GM19240 (cell line): ENCODE data around the gene LMBR1.
A peak's percentile ranks its signal among the peaks of the same experiment; 100 is the strongest.
"Not testable (repeated sequence)": the region's sequence is repeated elsewhere in the genome, so short reads cannot be mapped to it uniquely, and the experiment has no call there.

ENCODE experiments used
- DNase-seq: peaks from one replicate; pipeline ENCODE4 v3.0.0; 2011; ENCODE audit warnings: low spot score; ENCODE audit not compliant: insufficient read length

LMBR1 gene

DNA sequence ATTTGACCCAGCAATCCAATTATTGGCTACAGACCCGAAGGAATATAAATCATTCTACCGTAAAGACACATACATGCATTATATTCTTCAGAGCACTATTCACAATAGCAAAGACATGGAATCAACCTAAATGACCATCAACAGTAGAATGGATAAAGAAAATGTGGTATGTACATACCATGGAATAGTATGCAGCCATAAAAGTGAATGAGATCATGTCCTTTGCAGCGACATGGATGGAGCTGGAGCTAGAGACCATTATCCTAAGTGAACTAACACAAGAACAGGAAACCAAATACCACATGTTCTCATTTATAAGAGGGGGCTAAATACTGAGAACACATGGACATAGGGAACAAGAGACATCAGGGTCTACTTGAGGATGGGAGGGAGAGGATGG lies 44.0 kb downstream of the LMBR1 start:
- no peak for DNase-seq

GRCh38 chr7:156845379-156846101 lies 47.4 kb downstream of the LMBR1 start:
- no peak for DNase-seq

- not testable (repeated sequence) for DNase-seq
These were observed 49.4 kb downstream of the LMBR1 start for GRCh38 chr7:156843582-156843981.

- DNase-seq = no peak
These were observed 49.8 kb downstream of the LMBR1 start for GRCh38 chr7:156843157-156843556.

DNA sequence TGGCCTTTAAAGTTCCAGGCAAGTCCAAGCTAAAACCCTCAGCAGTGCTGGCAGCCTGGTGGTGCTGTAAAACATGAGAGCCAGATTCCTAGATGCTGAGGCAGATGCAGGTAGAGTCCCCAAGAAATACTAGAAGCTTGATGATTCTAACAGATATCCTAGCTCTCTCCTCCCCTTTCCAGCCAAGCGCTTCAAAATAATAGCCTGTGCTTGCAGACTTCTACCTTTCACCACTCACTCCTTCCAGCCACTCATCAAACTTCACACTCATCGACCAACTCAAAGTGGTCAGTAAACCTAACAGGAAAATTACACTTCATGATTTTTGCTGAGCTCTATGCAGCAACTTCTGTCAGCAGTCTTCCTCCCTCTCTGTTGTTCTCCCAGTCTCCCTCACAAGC lies 50.2 kb downstream of the LMBR1 start:
- DNase-seq = no peak

DNA sequence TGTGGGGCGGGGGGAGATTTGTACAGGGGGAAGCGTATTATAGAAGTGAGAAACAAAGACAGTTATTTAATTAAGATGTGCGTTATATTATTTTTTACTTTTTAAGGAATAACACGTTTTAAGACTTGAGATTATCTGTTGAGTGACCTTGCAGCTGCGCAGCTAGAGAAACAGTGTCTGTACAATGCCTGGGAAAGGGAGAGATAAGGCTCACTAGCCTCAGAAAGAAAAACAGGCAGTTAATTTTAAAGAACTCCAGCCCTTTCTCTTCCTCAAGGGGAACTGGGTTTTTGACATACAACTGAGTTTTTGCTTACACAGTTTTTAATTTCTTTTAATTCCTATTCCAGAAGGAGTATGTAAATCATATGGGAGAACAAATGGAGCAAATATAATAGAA lies 50.7 kb downstream of the LMBR1 start:
- no peak for DNase-seq

- no peak for DNase-seq
These were observed 51.5 kb downstream of the LMBR1 start for GRCh38 chr7:156841497-156841896.

GRCh38 chr7:156840134-156840533 lies 52.8 kb downstream of the LMBR1 start:
- DNase-seq = no peak

DNA sequence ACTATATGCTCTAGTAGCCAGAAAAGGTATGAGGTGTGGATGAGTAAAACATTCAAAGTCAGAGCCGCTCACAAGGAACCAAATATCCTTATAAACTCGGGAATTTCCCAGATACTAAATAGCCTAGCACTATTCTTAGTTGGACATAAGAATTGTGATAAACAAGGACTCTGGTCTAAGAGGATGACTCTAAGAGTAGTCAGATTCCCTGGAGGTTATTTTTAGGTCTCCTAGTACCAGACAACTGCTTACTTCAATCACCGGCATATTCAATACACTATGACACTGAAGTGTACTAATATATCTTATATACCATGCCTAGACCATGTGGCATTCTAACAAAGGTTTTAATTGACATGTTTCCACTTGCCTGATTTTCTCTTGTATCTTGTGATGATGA lies 56.5 kb downstream of the LMBR1 start:
- DNase-seq = no peak

DNA sequence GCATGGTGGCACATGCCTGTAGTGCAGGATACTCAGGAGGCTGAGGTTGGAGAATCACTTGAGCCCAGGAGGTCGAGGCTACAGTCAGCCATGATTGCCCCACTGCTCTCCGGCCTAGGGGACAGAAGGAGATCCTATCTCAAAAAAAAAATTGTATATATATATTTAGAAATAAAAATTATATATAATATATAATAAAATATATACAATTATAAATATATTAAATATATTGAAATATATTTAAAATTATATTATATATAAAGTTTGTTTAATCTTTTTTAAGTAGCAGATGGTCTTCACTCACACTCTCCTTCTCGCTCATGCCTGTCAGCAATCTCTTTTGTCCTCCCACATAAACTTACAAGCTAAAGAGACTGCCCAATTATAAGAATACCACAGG lies 58.5 kb downstream of the LMBR1 start:
- no peak for DNase-seq

DNA sequence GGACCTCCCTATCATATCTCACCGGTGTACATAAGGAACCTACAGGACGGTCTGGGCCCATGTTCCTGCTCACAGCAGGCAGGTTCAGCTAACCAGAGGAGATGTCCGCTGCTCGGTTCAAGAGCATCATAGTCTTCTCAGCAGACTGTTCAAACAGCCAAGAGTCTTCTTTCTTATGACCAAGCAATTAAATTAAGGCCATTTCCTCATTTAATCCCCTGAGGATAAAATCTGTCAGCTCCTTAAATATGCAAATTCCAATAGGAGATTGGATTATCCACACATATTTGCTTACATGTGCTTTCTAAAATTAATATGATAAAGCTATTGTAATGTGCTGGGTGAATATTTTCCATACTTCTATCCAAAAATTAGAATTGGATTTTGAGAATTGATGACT lies 59.7 kb downstream of the LMBR1 start:
- DNase-seq = no peak

DNA sequence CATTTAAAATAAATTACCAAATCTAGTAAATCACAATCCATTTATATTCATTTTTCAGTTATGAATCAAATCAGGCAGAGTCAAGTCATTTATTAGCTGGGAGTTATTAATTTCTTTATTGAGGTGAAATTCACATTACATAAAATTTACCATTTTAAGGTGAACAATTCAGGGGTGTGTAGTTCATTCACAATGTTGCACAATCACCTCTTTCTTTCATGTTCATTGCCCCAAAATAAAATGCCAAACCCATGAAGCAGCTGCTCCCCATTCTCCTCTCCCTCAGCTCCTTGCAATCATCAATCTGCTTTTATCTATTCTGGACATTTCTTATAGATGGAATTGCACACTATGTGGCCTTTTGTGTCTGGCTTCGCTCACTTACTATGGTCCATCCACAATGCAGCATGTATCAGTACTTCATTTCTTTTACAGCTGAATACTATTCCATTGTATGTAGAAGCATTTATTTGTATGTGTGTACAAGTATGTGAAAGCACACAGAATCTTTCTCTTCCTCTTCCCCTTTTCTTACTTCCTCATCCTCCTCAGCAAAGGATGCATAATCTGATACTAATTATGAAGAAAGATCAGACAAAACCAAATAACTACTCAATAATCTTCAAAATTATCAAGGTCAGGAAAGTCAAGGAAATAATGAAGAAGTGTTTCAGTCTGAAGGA lies 60.6 kb downstream of the LMBR1 start:
- DNase-seq = no peak

DNA sequence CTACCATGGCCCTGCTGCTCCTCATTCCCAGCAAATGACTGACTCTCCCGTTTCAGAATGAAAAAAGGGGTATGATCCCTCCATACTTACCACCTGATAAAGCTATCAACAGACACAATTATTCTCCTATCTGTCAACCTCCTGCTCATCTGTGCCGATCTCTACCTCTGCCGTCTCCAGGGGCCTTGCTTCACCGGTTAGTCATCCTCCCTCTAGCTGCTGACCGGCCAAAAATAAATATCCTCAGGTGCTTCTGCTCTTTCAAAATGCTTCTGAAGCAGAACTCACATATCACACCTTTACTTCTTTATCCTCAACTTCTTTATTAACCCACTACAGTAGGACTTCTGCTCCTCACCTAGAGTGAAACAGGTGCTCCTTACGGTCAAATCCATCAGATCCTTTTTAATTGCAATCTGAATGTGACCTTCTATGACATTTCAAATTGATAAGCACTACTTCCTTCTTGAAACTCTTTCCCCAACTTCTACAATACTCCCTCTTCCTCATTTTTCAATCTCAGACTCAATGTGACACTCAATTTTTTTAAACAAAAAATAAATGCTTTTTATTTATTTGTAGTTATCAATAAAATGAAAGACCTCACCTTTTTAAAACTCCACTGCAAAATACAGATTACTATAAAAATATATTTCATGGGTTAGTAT lies 63.2 kb downstream of the LMBR1 start:
- no peak for DNase-seq

DNA sequence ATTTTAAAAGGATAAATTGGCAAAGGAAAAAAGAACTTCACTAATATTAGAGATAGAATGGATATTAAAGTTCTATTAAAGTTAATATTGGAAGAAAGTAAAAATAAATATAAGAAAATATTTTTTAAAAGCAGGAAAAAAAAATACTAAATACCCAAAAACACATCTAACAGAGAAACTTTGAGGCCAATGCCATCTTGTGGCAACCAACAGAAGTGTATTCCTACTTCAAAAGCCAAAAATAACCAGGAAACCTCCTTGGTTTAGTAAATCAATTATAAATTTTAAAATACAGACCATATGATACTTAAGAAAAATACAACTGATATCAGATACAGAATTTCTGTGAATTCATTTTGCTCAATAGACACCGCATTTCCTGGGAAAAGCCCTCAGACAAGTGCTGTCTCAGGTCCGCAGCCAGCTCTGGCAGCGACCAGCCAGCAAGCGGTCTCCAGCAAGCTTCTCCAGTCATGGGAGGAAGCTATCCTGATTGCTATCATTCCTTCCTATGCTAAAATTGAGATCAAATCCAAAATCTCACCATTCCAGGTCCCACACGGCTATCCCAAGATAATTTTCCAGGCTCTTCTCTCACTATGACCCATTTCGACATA lies 65.3 kb downstream of the LMBR1 start:
- no peak for DNase-seq

DNA sequence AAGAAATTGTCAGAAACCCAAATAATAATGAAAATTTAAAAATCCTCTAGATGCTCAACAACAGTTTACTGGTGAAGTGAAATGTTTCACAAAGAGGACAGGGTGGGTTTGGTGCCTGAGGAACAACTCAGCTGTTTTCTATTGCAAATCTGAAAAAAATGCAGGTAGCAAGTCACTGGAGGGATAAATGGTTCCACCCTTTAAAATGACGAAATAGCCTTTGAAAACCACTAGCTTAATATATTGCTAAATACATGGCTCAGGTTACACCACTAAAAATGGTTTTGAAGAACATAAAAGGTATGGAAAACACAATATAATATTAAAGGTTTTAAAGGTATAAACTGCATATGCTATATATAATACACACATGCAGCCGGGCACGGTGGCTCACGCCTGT lies 69.5 kb downstream of the LMBR1 start:
- DNase-seq = no peak

DNA sequence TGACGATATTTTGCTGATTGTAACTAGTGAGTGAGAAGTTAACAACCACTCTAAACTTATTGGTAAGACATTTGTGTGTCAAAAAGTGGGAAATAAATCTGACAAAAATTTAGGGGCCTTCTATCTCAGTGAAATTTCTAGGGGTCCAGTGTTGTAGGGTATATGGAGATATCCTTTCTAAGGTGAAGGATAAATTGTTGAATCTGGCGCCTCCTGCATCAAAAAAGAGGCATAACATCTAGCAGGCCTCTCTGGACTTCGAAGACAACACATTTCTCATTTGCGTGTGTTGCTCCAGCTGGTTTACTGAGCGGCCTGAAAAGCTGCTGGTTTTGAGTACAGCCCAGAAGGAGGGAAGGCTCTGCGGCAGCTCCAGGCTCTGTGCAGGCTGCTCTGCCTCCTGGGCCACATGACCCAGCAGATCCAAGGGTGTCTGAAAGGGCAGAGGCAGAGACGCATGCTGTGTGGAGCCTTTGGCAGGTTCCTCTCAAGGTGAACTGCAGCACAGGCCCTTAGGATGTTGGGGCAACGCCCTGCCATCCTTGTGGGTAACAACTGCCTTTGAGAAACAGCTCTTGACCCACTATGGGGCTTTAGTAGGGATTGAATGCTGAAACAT lies 72.4 kb downstream of the LMBR1 start:
- DNase-seq = no peak

DNA sequence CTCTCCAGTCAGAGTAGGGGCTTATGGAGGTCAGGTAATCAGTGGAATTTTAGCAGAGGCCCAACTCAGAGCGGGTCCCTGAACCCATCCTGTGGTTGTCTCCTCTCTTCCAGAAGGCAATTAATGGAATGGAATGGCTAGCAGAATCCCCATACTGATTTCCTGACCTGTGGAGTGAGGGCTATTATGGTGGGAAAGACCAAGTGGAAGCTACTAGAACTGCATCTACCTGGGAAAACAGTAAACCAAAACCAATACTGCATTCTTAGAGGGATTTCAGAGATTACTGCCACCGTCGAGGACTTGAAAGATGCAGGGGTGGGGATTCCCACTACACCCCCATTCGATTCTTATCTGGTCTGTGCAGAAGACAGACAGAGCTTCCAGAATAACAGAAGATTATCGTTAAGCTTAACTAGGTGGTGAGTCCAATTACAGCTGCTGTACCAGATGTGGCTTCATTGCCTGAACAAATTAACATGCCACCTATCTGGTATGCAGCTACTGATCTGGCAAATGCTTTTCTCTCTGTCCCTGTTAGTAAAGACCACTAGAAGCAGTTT lies 73.2 kb downstream of the LMBR1 start:
- no peak for DNase-seq

GRCh38 chr7:156818133-156818532 lies 74.8 kb downstream of the LMBR1 start:
- DNase-seq = no peak

DNA sequence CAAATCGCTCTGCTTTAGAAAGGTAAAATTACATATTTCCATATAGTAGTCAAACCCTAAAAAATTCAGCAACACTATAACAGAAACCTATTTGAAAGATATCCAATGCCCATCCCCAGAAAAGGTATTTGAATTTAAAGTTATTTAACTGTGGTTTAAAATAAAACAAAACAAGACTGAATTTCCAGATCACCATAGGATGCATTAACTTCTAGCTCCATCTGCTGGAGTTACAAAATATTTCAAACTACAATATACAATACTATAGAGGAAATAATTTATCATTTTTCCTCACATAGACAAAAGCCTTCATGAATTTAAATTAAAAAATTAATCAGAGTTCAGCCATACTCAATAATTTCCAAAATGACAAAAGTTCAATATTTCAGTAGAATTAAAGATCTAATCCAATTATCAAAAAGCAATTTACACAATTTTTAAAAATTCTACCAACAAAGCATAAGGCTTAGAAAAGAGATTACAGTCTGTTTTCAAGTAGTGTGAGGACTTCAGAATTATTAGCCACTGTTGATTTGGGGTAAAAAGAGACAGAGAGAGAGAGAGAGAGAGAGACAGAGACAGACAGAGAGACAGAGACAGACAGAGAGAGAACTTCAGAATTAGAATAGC lies 75.9 kb downstream of the LMBR1 start:
- peak; percentile 1 for DNase-seq

GRCh38 chr7:156811706-156812105 lies 81.3 kb downstream of the LMBR1 start:
- DNase-seq = no peak

- DNase-seq = not testable (repeated sequence)
These were observed 89.3 kb downstream of the LMBR1 start for GRCh38 chr7:156803656-156804055.
